WTC11 (cell line): Measurements from ENCODE around the gene OGDHL. TPM values are rescaled to one million over a fixed set of nuclear protein-coding genes. Genes with fewer than 3 reads are reported as not detected.
"Not testable (repeated sequence)": the region's sequence is repeated elsewhere in the genome, so short reads cannot be mapped to it uniquely, and the experiment has no call there.

Experiments
- ATAC-seq: fragments of 200-7000 bp; cut with Tn5 transposase; 2 replicates; pipeline ENCODE4 v1.10.0; 2021; ENCODE audit warnings: mild to moderate bottlenecking, moderate library complexity
- CTCF ChIA-PET: fragments of 300-600 bp; sonication (Branson Sonifier 250); formaldehyde crosslinking; loops from one replicate; lab custom pipeline; 2021; ENCODE audit warnings: antibody characterized with exemption; lab: Charles Lee
- POLR2A ChIA-PET: fragments of 350-600 bp; sonication (Branson Sonifier 250); formaldehyde crosslinking; loops from one replicate; lab custom pipeline; 2021; ENCODE audit warnings: antibody characterized with exemption; lab: Charles Lee
- DNase-seq: peaks from one replicate; pipeline ENCODE4 v3.0.0; 2021; ENCODE audit warnings: low spot score
- H3K27ac Mint-ChIP-seq: 2 replicates; pipeline ENCODE4 v1.8.0; 2021; ENCODE audit warnings: mixed read lengths
- H3K27me3 Mint-ChIP-seq: 2 replicates; pipeline ENCODE4 v1.8.0; 2021; ENCODE audit warnings: low read depth, mild to moderate bottlenecking, moderate library complexity, mixed read lengths
- H3K36me3 Mint-ChIP-seq: 2 replicates; pipeline ENCODE4 v1.8.0; 2021; ENCODE audit warnings: mixed read lengths
- H3K4me1 Mint-ChIP-seq: 2 replicates; pipeline ENCODE4 v1.8.0; 2022; ENCODE audit warnings: mixed read lengths
- H3K4me3 Mint-ChIP-seq: 2 replicates; pipeline ENCODE4 v1.8.0; 2021; ENCODE audit warnings: mild to moderate bottlenecking, moderate library complexity, mixed read lengths
- H3K9me3 Mint-ChIP-seq: 2 replicates; pipeline ENCODE4 v1.8.0; 2021; ENCODE audit warnings: mixed read lengths
- E2F1 ChIP-seq: sonication (generic); formaldehyde crosslinking; IDR thresholded peaks from 2 replicates; pipeline ENCODE4 v1.8.0; 2022; ENCODE audit warnings: mild to moderate bottlenecking, missing genetic modification reagents
- EMX1 ChIP-seq: fragments of 250-450 bp; sonication (Bioruptor Pico); IDR thresholded peaks from 2 replicates; pipeline ENCODE4 v1.8.0; 2021; ENCODE audit warnings: mild to moderate bottlenecking
- ESRRA ChIP-seq: sonication (generic); formaldehyde crosslinking; IDR thresholded peaks from 2 replicates; pipeline ENCODE4 v1.8.1; 2022; ENCODE audit warnings: mild to moderate bottlenecking, missing genetic modification reagents, borderline replicate concordance
- ETV6 ChIP-seq: sonication (generic); formaldehyde crosslinking; IDR thresholded peaks from 2 replicates; pipeline ENCODE4 v1.8.1; 2022; ENCODE audit warnings: mild to moderate bottlenecking, missing genetic modification reagents
- GRHL2 ChIP-seq: fragments of 250-450 bp; sonication (Bioruptor Pico); IDR thresholded peaks from 2 replicates; pipeline ENCODE4 v1.8.0; 2022; ENCODE audit warnings: mild to moderate bottlenecking, moderate library complexity; ENCODE audit not compliant: insufficient replicate concordance, severe bottlenecking
- MAX ChIP-seq: sonication (generic); formaldehyde crosslinking; IDR thresholded peaks from 2 replicates; pipeline ENCODE4 v1.8.0; 2022; ENCODE audit warnings: mild to moderate bottlenecking, missing genetic modification reagents
- PRDM15 ChIP-seq: sonication (generic); formaldehyde crosslinking; IDR thresholded peaks from 2 replicates; pipeline ENCODE4 v1.8.0; 2022; ENCODE audit warnings: missing genetic modification reagents
- SOX15 ChIP-seq: fragments of 250-450 bp; sonication (Bioruptor Pico); IDR thresholded peaks from 2 replicates; pipeline ENCODE4 v1.9.0; 2021; ENCODE audit warnings: mild to moderate bottlenecking
- TCF7 ChIP-seq: sonication (generic); formaldehyde crosslinking; IDR thresholded peaks from 2 replicates; pipeline ENCODE4 v1.8.0; 2022; ENCODE audit warnings: mild to moderate bottlenecking, low read depth, missing genetic modification reagents, moderate library complexity
- ZNF138 ChIP-seq: sonication (generic); formaldehyde crosslinking; conservative IDR thresholded peaks from 2 replicates; pipeline ENCODE4 v1.8.1; 2022; ENCODE audit warnings: mild to moderate bottlenecking, moderate library complexity, missing genetic modification reagents
- ZNF219 ChIP-seq: sonication (generic); formaldehyde crosslinking; IDR thresholded peaks from 2 replicates; pipeline ENCODE4 v1.8.0; 2023; ENCODE audit warnings: missing genetic modification reagents, mild to moderate bottlenecking, borderline replicate concordance
- ZNF512 ChIP-seq: sonication (generic); formaldehyde crosslinking; IDR thresholded peaks from 2 replicates; pipeline ENCODE4 v1.8.1; 2022; ENCODE audit warnings: missing genetic modification reagents, borderline replicate concordance
- total RNA-seq: library from RNA; stranded (reverse); gene quantifications from 3 replicates; pipeline ENCODE4 v1.2.3, GENCODE V29; 2021
- TF ChIP-seq, protein P1 (sequence below): sonication (generic); formaldehyde crosslinking; IDR thresholded peaks from 2 replicates; pipeline ENCODE4 v1.8.0; 2022; ENCODE audit warnings: mild to moderate bottlenecking, missing genetic modification reagents

Gene OGDHL
- total RNA-seq, 1 experiment from 2014 or later, result 35.1 TPM

GRCh38 chr10:49775014-49775413 lies 12.9 kb upstream of the OGDHL start (continued):
- TF ChIP-seq ZNF219 (no peak), SOX15 (CRISPR knock-in tag) (no peak), ESRRA (no peak), E2F1 (no peak), ZNF512 (CRISPR knock-in tag) (no peak), EMX1 (CRISPR knock-in tag) (no peak)

- H3K36me3 Mint-ChIP-seq, ATAC-seq, H3K9me3 Mint-ChIP-seq, CTCF ChIA-PET, POLR2A ChIA-PET, H3K4me3 Mint-ChIP-seq, DNase-seq, H3K27ac Mint-ChIP-seq: not testable (repeated sequence)
- Mint-ChIP-seq H3K4me1 (peaks cover 13% of the 10 kb centered on the region), H3K27me3 (peaks cover 28% of the 10 kb centered on the region)
Observed at GRCh38 chr10:49772944-49773343, 10.8 kb upstream of the OGDHL start.

- H3K36me3 Mint-ChIP-seq, POLR2A ChIA-PET, H3K27ac Mint-ChIP-seq, DNase-seq, ATAC-seq, H3K4me3 Mint-ChIP-seq: not testable (repeated sequence)
- peaks cover 38% of the 10 kb centered on the region for H3K27me3 Mint-ChIP-seq
- CTCF ChIA-PET, result interaction anchor here (0.6 to 0.8 kb wide), 2 partner anchors 24 to 81 kb away, joined by 3 to 4 read pairs; no protein-coding TSS in a partner anchor
- H3K4me1 Mint-ChIP-seq, result peaks cover 13% of the 10 kb centered on the region
- H3K9me3 Mint-ChIP-seq, result peaks cover 10% of the 10 kb centered on the region
Observed at GRCh38 chr10:49771046-49771445, 8.9 kb upstream of the OGDHL start.

GRCh38 chr10:49769692-49770091 lies 7.6 kb upstream of the OGDHL start:
- POLR2A ChIA-PET, result no interaction called here
- Mint-ChIP-seq H3K36me3 (0 out of 2 replicates have a peak, but pooled peaks cover 2% of the 10 kb centered on the region), H3K27me3 (peaks cover 38% of the 10 kb centered on the region), H3K9me3 (peaks cover 10% of the 10 kb centered on the region), H3K4me1 (peaks cover 13% of the 10 kb centered on the region), H3K27ac (no peak overlapping the region), H3K4me3 (no peak overlapping the region)
- CTCF ChIA-PET, result no interaction called here
- no peak for ATAC-seq
- TF ChIP-seq TCF7 (CRISPR knock-in tag) (no peak), ZNF512 (CRISPR knock-in tag) (0 out of 2 replicates have a peak, but pooled peaks have one; percentile 77)
- DNase-seq, result no peak

GRCh38 chr10:49768731-49769130 lies 6.6 kb upstream of the OGDHL start:
- TF ChIP-seq ETV6 (CRISPR knock-in tag) (0 out of 2 replicates have a peak, but pooled peaks have one; percentile 36), GRHL2 (CRISPR knock-in tag) (no peak), PRDM15 (CRISPR knock-in tag) (0 out of 2 replicates have a peak, but pooled peaks have one; percentile 28), MAX (peak; percentile 56; the same call in 1 of the 2 replicates), ZNF138 (CRISPR knock-in tag) (no peak)
- TF ChIP-seq, protein P1, sequence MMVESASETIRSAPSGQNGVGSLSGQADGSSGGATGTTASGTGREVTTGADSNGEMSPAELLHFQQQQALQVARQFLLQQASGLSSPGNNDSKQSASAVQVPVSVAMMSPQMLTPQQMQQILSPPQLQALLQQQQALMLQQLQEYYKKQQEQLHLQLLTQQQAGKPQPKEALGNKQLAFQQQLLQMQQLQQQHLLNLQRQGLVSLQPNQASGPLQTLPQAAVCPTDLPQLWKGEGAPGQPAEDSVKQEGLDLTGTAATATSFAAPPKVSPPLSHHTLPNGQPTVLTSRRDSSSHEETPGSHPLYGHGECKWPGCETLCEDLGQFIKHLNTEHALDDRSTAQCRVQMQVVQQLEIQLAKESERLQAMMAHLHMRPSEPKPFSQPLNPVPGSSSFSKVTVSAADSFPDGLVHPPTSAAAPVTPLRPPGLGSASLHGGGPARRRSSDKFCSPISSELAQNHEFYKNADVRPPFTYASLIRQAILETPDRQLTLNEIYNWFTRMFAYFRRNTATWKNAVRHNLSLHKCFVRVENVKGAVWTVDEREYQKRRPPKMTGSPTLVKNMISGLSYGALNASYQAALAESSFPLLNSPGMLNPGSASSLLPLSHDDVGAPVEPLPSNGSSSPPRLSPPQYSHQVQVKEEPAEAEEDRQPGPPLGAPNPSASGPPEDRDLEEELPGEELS (CRISPR knock-in tag), result peak; percentile 46; the same call in 1 of the 2 replicates
- ChIA-PET POLR2A (no interaction called here), CTCF (interaction anchor here (1.0 to 1.7 kb wide), 2 partner anchors 155 to 205 kb away, joined by 3 to 4 read pairs; partner anchors contain the start of gene CHAT)
- peak; percentile 71 for ATAC-seq
- peaks cover 13% of the 10 kb centered on the region for H3K4me1 Mint-ChIP-seq
- H3K4me3 Mint-ChIP-seq, result peak overlapping the region; percentile 47
- H3K27me3 Mint-ChIP-seq, result peaks cover 41% of the 10 kb centered on the region
- H3K9me3 Mint-ChIP-seq, result peaks cover 10% of the 10 kb centered on the region
- peak; percentile 54 for DNase-seq
- 0 out of 2 replicates have a peak, but pooled peaks cover 2% of the 10 kb centered on the region for H3K36me3 Mint-ChIP-seq
- no peak overlapping the region for H3K27ac Mint-ChIP-seq
